Measurements from ENCODE around the gene RLIM.

RLIM gene

DNA sequence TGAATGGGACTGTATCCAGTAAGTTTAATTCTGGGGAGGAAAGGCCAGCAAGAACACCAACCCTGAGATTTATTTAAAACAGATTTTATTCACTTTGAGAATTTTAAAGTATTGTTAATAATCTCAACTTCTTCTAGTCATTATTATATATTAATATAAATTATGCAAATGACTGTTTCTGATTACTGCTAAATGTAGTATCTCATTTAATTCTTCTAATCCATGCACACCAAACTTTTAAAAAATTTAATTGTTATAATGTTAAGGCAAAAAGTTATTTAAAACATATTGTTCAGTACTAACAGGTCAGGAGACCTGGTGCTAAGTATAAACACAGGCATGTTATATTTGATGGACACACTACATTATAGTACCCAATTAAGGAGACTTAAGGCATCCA, 8.1 kb downstream of the RLIM start:
- ChIA-PET CTCF (interaction anchor here (0.6 kb wide), 1 partner anchor 23 kb away, joined by 4 read pairs; no protein-coding TSS in a partner anchor), POLR2A (no interaction called here)
- H3K4me3 ChIP-seq (ENCODE audit: low read depth, low read length) = no peak overlapping the region
- TF ChIP-seq, protein P1, sequence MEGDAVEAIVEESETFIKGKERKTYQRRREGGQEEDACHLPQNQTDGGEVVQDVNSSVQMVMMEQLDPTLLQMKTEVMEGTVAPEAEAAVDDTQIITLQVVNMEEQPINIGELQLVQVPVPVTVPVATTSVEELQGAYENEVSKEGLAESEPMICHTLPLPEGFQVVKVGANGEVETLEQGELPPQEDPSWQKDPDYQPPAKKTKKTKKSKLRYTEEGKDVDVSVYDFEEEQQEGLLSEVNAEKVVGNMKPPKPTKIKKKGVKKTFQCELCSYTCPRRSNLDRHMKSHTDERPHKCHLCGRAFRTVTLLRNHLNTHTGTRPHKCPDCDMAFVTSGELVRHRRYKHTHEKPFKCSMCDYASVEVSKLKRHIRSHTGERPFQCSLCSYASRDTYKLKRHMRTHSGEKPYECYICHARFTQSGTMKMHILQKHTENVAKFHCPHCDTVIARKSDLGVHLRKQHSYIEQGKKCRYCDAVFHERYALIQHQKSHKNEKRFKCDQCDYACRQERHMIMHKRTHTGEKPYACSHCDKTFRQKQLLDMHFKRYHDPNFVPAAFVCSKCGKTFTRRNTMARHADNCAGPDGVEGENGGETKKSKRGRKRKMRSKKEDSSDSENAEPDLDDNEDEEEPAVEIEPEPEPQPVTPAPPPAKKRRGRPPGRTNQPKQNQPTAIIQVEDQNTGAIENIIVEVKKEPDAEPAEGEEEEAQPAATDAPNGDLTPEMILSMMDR (IDR thresholded peaks at IDR 0.05; ENCODE audit: insufficient read depth, low read length, missing control alignments) = no peak
- no peak for DNase-seq (ENCODE audit: low read depth, low spot score)

GRCh38 chrX:74603040-74603439, 11.4 kb downstream of the RLIM start:
- no peak overlapping the region for H3K4me3 ChIP-seq (ENCODE audit: low read depth, low read length)
- no peak for DNase-seq (ENCODE audit: low read depth, low spot score)
- ChIA-PET CTCF (no interaction called here), POLR2A (interaction anchor here (0.5 kb wide), 1 partner anchor 29 kb away, joined by 3 read pairs; no protein-coding TSS in a partner anchor)
- TF ChIP-seq, protein P1 (IDR thresholded peaks at IDR 0.05; ENCODE audit: insufficient read depth, low read length, missing control alignments) = no peak

- ChIA-PET POLR2A (no interaction called here), CTCF (interaction anchor here (0.6 kb wide), 1 partner anchor 1129 kb away, joined by 3 read pairs; no protein-coding TSS in a partner anchor)
- TF ChIP-seq, protein P1 (IDR thresholded peaks at IDR 0.05; ENCODE audit: insufficient read depth, low read length, missing control alignments) = no peak
- H3K4me3 ChIP-seq (ENCODE audit: low read depth, low read length) = no peak overlapping the region
- DNase-seq (ENCODE audit: low read depth, low spot score) = no peak
Observed at GRCh38 chrX:74602142-74602541, 12.3 kb downstream of the RLIM start.

DNA sequence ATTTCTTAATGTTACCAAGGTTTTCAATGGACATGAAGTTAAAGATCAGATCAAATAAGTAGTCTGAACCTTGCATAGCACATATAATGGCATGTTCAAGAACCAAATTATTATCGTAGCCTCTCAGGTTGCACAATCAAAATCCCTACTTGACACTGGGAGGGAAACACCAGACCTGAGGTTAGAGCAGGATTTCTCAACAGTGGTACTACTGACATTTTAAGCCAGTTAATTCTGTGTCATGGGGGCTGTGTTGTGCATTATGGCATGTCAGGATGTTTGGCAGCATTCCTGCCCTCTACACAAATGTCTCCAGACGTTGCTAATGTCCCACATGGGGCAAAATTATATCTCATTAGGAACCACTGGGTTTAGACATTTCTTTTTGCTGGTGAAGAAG, 20.8 kb downstream of the RLIM start:
- TF ChIP-seq, protein P1 (IDR thresholded peaks at IDR 0.05; ENCODE audit: insufficient read depth, low read length, missing control alignments) = no peak
- no peak for DNase-seq (ENCODE audit: low read depth, low spot score)
- H3K4me3 ChIP-seq (ENCODE audit: low read depth, low read length) = no peak overlapping the region
- ChIA-PET POLR2A (no interaction called here), CTCF (no interaction called here)

DNA sequence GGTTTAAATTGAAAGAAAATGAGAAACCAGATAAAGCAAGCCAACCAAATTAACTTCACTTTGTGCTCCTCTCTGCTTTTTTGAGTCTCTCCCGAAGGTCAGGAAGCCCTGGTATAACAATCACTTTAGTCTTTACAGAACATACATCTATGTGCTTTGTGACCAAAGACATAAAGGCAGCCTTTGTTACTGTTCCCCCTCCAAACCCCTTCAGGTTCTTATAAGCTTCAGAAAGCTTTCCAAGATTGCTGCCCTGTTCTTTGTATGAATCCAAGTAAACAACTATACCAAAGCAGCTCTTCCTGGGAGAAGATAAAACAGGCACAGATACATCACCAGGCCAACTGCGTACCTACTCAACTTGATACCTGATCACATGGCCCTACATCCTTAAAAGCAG, 28.7 kb downstream of the RLIM start:
- DNase-seq (ENCODE audit: low read depth, low spot score) = no peak
- POLR2A ChIA-PET = no interaction called here
- CTCF ChIA-PET = interaction anchor here (1.2 kb wide), 1 partner anchor 36 kb away, joined by 4 read pairs; no protein-coding TSS in a partner anchor
- TF ChIP-seq, protein P1 (IDR thresholded peaks at IDR 0.05; ENCODE audit: insufficient read depth, low read length, missing control alignments) = no peak
- no peak overlapping the region for H3K4me3 ChIP-seq (ENCODE audit: low read depth, low read length)

GRCh38 chrX:74579597-74580198, 34.7 kb downstream of the RLIM start:
- no peak for DNase-seq (ENCODE audit: low read depth, low spot score)
- CTCF ChIA-PET = no interaction called here
- POLR2A ChIA-PET = no interaction called here
- H3K4me3 ChIP-seq (ENCODE audit: low read depth, low read length) = no peak overlapping the region
- TF ChIP-seq, protein P1 (IDR thresholded peaks at IDR 0.05; ENCODE audit: insufficient read depth, low read length, missing control alignments) = no peak
